PC-3 (cell line): Measurements from ENCODE around the gene STRN4. TPM values are rescaled to one million over a fixed set of nuclear protein-coding genes. Genes with fewer than 3 reads are reported as not detected.

Source experiments
- ATAC-seq: fragments of 200-7000 bp; cut with Tn5 transposase; 2 replicates; pipeline ENCODE4 v1.9.1; 2020; ENCODE audit warnings: mild to moderate bottlenecking, moderate library complexity
- BruUV-seq: library from RNA; stranded (reverse); fragments of 400-500 nt; replicated peaks from 2 replicates; lab custom pipeline; 2021; lab: Mats Ljungman, UMichigan
- CTCF ChIA-PET: fragments of 300-600 bp; sonication (Branson Sonifier 250); formaldehyde crosslinking; loops from one replicate; lab custom pipeline; 2022; ENCODE audit warnings: antibody characterized with exemption; lab: Charles Lee
- POLR2A ChIA-PET: fragments of 300-600 bp; sonication (Branson Sonifier 250); formaldehyde crosslinking; loops from one replicate; lab custom pipeline; 2022; ENCODE audit warnings: antibody characterized with exemption; ENCODE audit not compliant: unreplicated experiment; lab: Charles Lee
- DNase-seq: peaks from one replicate; pipeline ENCODE4 v3.0.0-alpha.2; 2015
- H2AFZ ChIP-seq: fragments of 300-600 bp; sonication (generic); 2 replicates; pipeline ENCODE4 v1.6.0; 2016; ENCODE audit warnings: antibody characterized with exemption, low read length
- H3F3A ChIP-seq: fragments of 300-600 bp; sonication (generic); one replicate; pipeline ENCODE4 v1.6.0; 2017; ENCODE audit warnings: antibody characterized with exemption, low read length, control low read depth, mild to moderate bottlenecking; ENCODE audit not compliant: unreplicated experiment
- H3K27ac ChIP-seq: fragments of 300-600 bp; sonication (generic); 2 replicates; pipeline ENCODE4 v1.5.1; 2016; ENCODE audit warnings: mild to moderate bottlenecking, low read length
- H3K27me3 ChIP-seq: fragments of 300-600 bp; sonication (generic); 2 replicates; pipeline ENCODE4 v1.6.1; 2016; ENCODE audit warnings: low read length, mixed read lengths
- H3K36me3 ChIP-seq: fragments of 300-600 bp; sonication (generic); 2 replicates; pipeline ENCODE4 v1.6.1; 2016; ENCODE audit warnings: low read depth, mixed run types, low read length, mixed read lengths
- H3K4me1 ChIP-seq: fragments of 300-600 bp; sonication (generic); 2 replicates; pipeline ENCODE4 v1.5.1; 2016; ENCODE audit warnings: low read length; ENCODE audit not compliant: insufficient read depth
- H3K4me2 ChIP-seq: fragments of 300-600 bp; sonication (generic); 2 replicates; pipeline ENCODE4 v1.6.0; 2016; ENCODE audit warnings: low read length
- H3K4me3 ChIP-seq: fragments of 300-600 bp; sonication (generic); 2 replicates; pipeline ENCODE4 v1.5.1; 2016; ENCODE audit warnings: mild to moderate bottlenecking, low read length, mixed read lengths
- H3K79me2 ChIP-seq: fragments of 300-600 bp; sonication (generic); 2 replicates; pipeline ENCODE4 v1.6.1; 2017; ENCODE audit warnings: low read length, mixed read lengths
- H3K9ac ChIP-seq: fragments of 300-600 bp; sonication (generic); 2 replicates; pipeline ENCODE4 v1.6.0; 2016; ENCODE audit warnings: mild to moderate bottlenecking, low read length
- H3K9me2 ChIP-seq: fragments of 300-600 bp; sonication (generic); replicated peaks from 2 replicates; pipeline ENCODE4 v1.6.1; 2016; ENCODE audit warnings: mixed run types, low read length, mixed read lengths
- H3K9me3 ChIP-seq: fragments of 300-600 bp; sonication (generic); 2 replicates; pipeline ENCODE4 v1.6.1; 2016; ENCODE audit warnings: low read length, mixed read lengths
- H4K20me1 ChIP-seq: fragments of 300-600 bp; sonication (generic); 2 replicates; pipeline ENCODE4 v1.6.1; 2016; ENCODE audit warnings: low read length, mixed read lengths
- CTCF ChIP-seq: fragments of 300-600 bp; sonication (generic); conservative IDR thresholded peaks from 2 replicates; pipeline ENCODE4 v1.5.1; 2017; ENCODE audit warnings: antibody characterized with exemption, low read depth, mild to moderate bottlenecking, low read length
- EZH2 ChIP-seq: fragments of 300-600 bp; sonication (generic); IDR thresholded peaks from one replicate; pipeline ENCODE4 v1.6.1; 2017; ENCODE audit warnings: antibody characterized with exemption, mild to moderate bottlenecking, low read length; ENCODE audit not compliant: unreplicated experiment
- EZH2phosphoT487 ChIP-seq: fragments of 300-600 bp; sonication (generic); IDR thresholded peaks from 2 replicates; pipeline ENCODE4 v1.6.1; 2018; ENCODE audit warnings: mild to moderate bottlenecking, antibody characterized with exemption, low read length, borderline replicate concordance
- intact Hi-C: fragments of 100-400 bp; cut with micrococcal nuclease; formaldehyde crosslinking; loops from 2 replicates; pipeline ENCODE4 v1.9.0; 2023
- total RNA-seq: library from RNA; depleted of rRNA; stranded (reverse); fragments of >200 nt; gene quantifications from 2 replicates; pipeline ENCODE4 v1.2.3, GENCODE V29; 2014

Gene STRN4
- total RNA-seq, 1 experiment from 2014 or later: 62.7 TPM

- H2AFZ ChIP-seq: no peak overlapping the region
- intact Hi-C loops: no loop called here
- H4K20me1 ChIP-seq: no peaks in the 10 kb centered on the region
- ChIA-PET POLR2A (no interaction called here), CTCF (no interaction called here)
- no peaks in the 10 kb centered on the region for H3K9me3 ChIP-seq
- no peaks in the 10 kb centered on the region for H3K79me2 ChIP-seq
- no peaks in the 10 kb centered on the region for H3K27me3 ChIP-seq
- H3K9me2 ChIP-seq: no peaks in the 10 kb centered on the region
- no peak overlapping the region for H3K27ac ChIP-seq
- ATAC-seq (no peak), DNase-seq (no peak)
- H3K4me2 ChIP-seq: no peak overlapping the region
- no peak overlapping the region for H3K9ac ChIP-seq
- no peaks in the 10 kb centered on the region for H3K4me1 ChIP-seq
- no TSS peak for BruUV-seq
- no peaks in the 10 kb centered on the region for H3F3A ChIP-seq
- no peak overlapping the region for H3K4me3 ChIP-seq
- TF ChIP-seq CTCF (no peak), EZH2phosphoT487 (no peak), EZH2 (no peak)
- H3K36me3 ChIP-seq: peaks cover 33% of the 10 kb centered on the region
Measured at GRCh38 chr19:46696866-46697203, 49.4 kb downstream of the STRN4 start.

GRCh38 chr19:46696052-46696451 lies 50.2 kb downstream of the STRN4 start:
- no peak overlapping the region for H3K9ac ChIP-seq
- no peaks in the 10 kb centered on the region for H3K27me3 ChIP-seq
- H3K9me2 ChIP-seq: no peaks in the 10 kb centered on the region
- intact Hi-C loops: no loop called here
- H3K4me3 ChIP-seq: no peak overlapping the region
- no peaks in the 10 kb centered on the region for H3K4me1 ChIP-seq
- POLR2A ChIA-PET: no interaction called here
- ATAC-seq: no peak
- H3K27ac ChIP-seq: no peak overlapping the region
- TF ChIP-seq EZH2phosphoT487 (no peak), EZH2 (no peak), CTCF (no peak)
- no peaks in the 10 kb centered on the region for H3K9me3 ChIP-seq
- no peaks in the 10 kb centered on the region for H4K20me1 ChIP-seq
- peaks cover 40% of the 10 kb centered on the region for H3K36me3 ChIP-seq
- DNase-seq: no peak
- H2AFZ ChIP-seq: no peak overlapping the region
- no TSS peak for BruUV-seq
- H3K79me2 ChIP-seq: no peaks in the 10 kb centered on the region
- H3F3A ChIP-seq: no peaks in the 10 kb centered on the region
- no peak overlapping the region for H3K4me2 ChIP-seq
- CTCF ChIA-PET: no interaction called here

GRCh38 chr19:46693760-46694159 lies 52.5 kb downstream of the STRN4 start:
- H3K4me1 ChIP-seq: no peaks in the 10 kb centered on the region
- no peak overlapping the region for H3K4me3 ChIP-seq
- TF ChIP-seq EZH2: no peak
- no peak for TF ChIP-seq EZH2phosphoT487
- TF ChIP-seq CTCF: no peak
- DNase-seq (no peak), ATAC-seq (no peak)
- no peaks in the 10 kb centered on the region for H3K27me3 ChIP-seq
- H3K9ac ChIP-seq: no peak overlapping the region
- no peaks in the 10 kb centered on the region for H4K20me1 ChIP-seq
- no peaks in the 10 kb centered on the region for H3K79me2 ChIP-seq
- H3K9me2 ChIP-seq: no peaks in the 10 kb centered on the region
- H2AFZ ChIP-seq: no peak overlapping the region
- POLR2A ChIA-PET: no interaction called here
- no peak overlapping the region for H3K27ac ChIP-seq
- intact Hi-C loops: no loop called here
- CTCF ChIA-PET: no interaction called here
- no peak overlapping the region for H3K4me2 ChIP-seq
- peaks cover 35% of the 10 kb centered on the region for H3K36me3 ChIP-seq
- no peaks in the 10 kb centered on the region for H3K9me3 ChIP-seq
- H3F3A ChIP-seq: no peaks in the 10 kb centered on the region
- BruUV-seq: no TSS peak
